SJSA1 (cell line): Measurements from ENCODE around the gene THOC2. TPM values are rescaled to one million over a fixed set of nuclear protein-coding genes. Genes with fewer than 3 reads are reported as not detected.
"Not testable (repeated sequence)": the region's sequence is repeated elsewhere in the genome, so short reads cannot be mapped to it uniquely, and the experiment has no call there.

Experiments used
- DNase-seq, 2 experiments: peaks; one replicate each; pipeline ENCODE4 v3.0.0-alpha.2; 2015 to 2020; ENCODE audit warnings: low spot score in 2 of 2, low read depth in 1 of 2
- H3K27ac ChIP-seq: fragments of 250-450 bp; sonication (Bioruptor Pico); 2 replicates; pipeline ENCODE4 v1.5.1; 2020; ENCODE audit warnings: mild to moderate bottlenecking, moderate library complexity
- H3K27me3 ChIP-seq: fragments of 250-450 bp; sonication (Bioruptor Pico); replicated peaks from 2 replicates; pipeline ENCODE4 v1.5.1; 2020; ENCODE audit warnings: mild to moderate bottlenecking, moderate library complexity
- H3K36me3 ChIP-seq: fragments of 250-450 bp; sonication (Bioruptor Pico); 2 replicates; pipeline ENCODE4 v1.5.1; 2020; ENCODE audit warnings: mild to moderate bottlenecking
- H3K4me1 ChIP-seq: fragments of 250-450 bp; sonication (Bioruptor Pico); replicated peaks from 2 replicates; pipeline ENCODE4 v1.6.1; 2021; ENCODE audit warnings: mild to moderate bottlenecking
- H3K4me3 ChIP-seq: fragments of 250-450 bp; sonication (Bioruptor Pico); 2 replicates; pipeline ENCODE4 v1.5.1; 2020; ENCODE audit warnings: mild to moderate bottlenecking
- H3K9me3 ChIP-seq: fragments of 250-450 bp; sonication (Bioruptor Pico); replicated peaks from 2 replicates; pipeline ENCODE4 v1.5.1; 2020; ENCODE audit warnings: mild to moderate bottlenecking
- total RNA-seq: library from RNA; depleted of rRNA; stranded (reverse); fragments of >200 nt; shearing (Covaris generic); gene quantifications from 2 replicates; pipeline ENCODE4 v1.2.3, GENCODE V29; 2014; rRNA removed

THOC2 gene, protein sequence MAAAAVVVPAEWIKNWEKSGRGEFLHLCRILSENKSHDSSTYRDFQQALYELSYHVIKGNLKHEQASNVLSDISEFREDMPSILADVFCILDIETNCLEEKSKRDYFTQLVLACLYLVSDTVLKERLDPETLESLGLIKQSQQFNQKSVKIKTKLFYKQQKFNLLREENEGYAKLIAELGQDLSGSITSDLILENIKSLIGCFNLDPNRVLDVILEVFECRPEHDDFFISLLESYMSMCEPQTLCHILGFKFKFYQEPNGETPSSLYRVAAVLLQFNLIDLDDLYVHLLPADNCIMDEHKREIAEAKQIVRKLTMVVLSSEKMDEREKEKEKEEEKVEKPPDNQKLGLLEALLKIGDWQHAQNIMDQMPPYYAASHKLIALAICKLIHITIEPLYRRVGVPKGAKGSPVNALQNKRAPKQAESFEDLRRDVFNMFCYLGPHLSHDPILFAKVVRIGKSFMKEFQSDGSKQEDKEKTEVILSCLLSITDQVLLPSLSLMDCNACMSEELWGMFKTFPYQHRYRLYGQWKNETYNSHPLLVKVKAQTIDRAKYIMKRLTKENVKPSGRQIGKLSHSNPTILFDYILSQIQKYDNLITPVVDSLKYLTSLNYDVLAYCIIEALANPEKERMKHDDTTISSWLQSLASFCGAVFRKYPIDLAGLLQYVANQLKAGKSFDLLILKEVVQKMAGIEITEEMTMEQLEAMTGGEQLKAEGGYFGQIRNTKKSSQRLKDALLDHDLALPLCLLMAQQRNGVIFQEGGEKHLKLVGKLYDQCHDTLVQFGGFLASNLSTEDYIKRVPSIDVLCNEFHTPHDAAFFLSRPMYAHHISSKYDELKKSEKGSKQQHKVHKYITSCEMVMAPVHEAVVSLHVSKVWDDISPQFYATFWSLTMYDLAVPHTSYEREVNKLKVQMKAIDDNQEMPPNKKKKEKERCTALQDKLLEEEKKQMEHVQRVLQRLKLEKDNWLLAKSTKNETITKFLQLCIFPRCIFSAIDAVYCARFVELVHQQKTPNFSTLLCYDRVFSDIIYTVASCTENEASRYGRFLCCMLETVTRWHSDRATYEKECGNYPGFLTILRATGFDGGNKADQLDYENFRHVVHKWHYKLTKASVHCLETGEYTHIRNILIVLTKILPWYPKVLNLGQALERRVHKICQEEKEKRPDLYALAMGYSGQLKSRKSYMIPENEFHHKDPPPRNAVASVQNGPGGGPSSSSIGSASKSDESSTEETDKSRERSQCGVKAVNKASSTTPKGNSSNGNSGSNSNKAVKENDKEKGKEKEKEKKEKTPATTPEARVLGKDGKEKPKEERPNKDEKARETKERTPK (N-terminal part only)
- 63.0 TPM in 2 replicates for total RNA-seq

DNA sequence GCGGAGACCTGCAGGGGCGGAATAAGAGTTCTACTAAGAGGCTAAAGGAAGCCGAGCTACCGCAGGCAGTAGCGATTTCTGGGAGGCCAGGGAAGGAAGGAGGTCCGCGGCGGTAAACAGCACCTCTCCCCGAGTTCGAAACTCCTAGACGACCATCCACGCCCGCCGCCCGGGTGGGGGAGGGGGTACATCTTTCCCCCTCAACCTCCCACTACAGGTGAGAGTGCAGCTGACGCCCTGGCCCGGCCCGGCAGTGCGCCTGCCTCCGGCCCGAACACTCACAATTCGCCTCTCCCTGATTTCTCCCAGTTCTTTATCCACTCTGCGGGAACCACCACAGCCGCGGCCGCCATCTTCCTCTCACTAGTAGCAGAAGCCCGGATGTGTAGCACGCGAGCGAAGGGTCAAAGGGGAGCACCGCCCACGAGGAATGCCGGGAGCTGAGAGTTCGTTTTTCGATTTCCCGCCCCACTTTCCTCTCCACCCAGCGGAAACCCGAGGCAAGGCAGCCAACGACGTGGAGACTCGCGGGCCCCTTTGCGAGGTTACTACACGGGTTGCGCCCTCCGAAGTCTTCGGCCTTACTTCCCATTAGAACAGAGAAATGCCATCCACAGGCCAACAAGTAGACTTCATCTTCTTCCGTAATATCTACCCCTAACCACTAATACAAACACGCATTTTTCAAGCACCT, at the start of gene THOC2:
THOC2 (minus strand) TSS at position 383 of the 694 bp plus-strand sequence; CDS start at position 353, 30 bp downstream.
- peak; percentile 79 to 88 for DNase-seq
- Histone ChIP-seq H3K27ac (peak within 1 kb of the TSS; percentile 66), H3K36me3 (peaks cover 4% of the 10 kb centered on the region; the same call in 1 of the 2 replicates), H3K9me3 (no peaks in the 10 kb centered on the region), H3K4me1 (peaks cover 8% of the 10 kb centered on the region), H3K27me3 (no peaks in the 10 kb centered on the region), H3K4me3 (peak within 1 kb of the TSS; percentile 84)

- not testable (repeated sequence) for H3K27ac ChIP-seq, H3K36me3 ChIP-seq, DNase-seq, H3K4me3 ChIP-seq, H3K4me1 ChIP-seq, H3K9me3 ChIP-seq, H3K27me3 ChIP-seq
Observed at GRCh38 chrX:123781786-123782185, 48.9 kb upstream of the THOC2 start.

DNA sequence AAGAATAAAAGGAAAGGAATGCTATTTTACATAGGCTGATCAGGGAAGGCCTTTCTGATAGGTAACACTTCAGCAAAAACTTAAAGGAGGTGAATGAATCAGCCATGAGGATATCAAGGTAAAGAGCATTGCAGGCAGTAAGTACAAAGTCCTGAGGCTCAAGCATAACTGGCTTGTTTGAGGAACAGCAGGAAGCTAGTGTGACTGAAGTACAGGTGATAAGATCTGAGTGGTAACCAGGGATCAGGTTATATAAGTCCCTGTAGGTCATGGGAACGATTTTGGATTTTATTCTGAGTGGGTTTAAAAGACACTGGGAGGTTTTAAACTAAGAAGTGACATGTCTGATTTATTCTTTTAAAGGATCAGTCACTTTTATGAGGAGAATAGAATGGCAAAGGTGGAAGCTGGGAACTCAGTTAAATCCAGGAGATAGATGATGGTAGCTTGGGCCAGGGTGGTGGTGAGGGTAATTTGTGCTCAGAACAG, 47.1 kb upstream of the THOC2 start:
- Histone ChIP-seq H3K9me3 (no peaks in the 10 kb centered on the region), H3K27ac (no peak overlapping the region), H3K36me3 (no peaks in the 10 kb centered on the region), H3K27me3 (no peaks in the 10 kb centered on the region), H3K4me3 (no peak overlapping the region), H3K4me1 (no peaks in the 10 kb centered on the region)
- DNase-seq = no peak

GRCh38 chrX:123773258-123773988, 40.6 kb upstream of the THOC2 start:
- no peaks in the 10 kb centered on the region for H3K4me1 ChIP-seq
- no peaks in the 10 kb centered on the region for H3K9me3 ChIP-seq
- DNase-seq = no peak
- H3K27ac ChIP-seq = no peak overlapping the region
- no peaks in the 10 kb centered on the region for H3K36me3 ChIP-seq
- no peaks in the 10 kb centered on the region for H3K27me3 ChIP-seq
- no peak overlapping the region for H3K4me3 ChIP-seq

DNA sequence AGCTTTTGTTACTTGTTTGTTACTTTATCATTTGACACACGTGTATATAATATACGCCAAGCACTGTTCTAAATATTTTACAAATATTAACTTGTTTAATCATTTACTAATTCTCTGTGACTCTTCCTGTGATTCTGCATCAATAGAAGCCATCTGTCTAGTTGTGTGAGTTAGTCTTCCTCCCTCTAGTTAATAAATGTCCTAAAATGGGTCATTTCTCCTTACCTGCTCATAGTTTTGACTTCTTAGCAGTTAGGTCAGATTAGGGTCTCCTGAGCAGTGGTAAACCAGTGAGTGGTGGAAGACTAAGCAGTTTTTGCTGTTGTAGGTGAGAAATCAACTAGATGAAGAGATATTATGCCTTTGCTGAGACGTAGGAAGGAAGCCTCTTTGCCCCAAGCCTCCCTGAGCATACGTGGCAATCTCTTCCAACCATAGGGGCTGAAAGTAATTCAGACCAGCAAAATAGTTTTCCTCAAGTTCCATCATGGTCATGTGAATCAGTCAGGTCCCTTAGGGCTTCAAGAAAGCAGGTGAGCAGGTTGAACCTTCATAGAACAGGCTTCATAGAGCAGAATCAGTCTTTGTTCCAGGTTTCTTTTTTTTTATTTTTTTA, 38.7 kb upstream of the THOC2 start:
- Histone ChIP-seq H3K27me3 (no peaks in the 10 kb centered on the region), H3K4me1 (no peaks in the 10 kb centered on the region), H3K9me3 (no peaks in the 10 kb centered on the region), H3K4me3 (no peak overlapping the region), H3K27ac (no peak overlapping the region), H3K36me3 (no peaks in the 10 kb centered on the region)
- no peak for DNase-seq

DNA sequence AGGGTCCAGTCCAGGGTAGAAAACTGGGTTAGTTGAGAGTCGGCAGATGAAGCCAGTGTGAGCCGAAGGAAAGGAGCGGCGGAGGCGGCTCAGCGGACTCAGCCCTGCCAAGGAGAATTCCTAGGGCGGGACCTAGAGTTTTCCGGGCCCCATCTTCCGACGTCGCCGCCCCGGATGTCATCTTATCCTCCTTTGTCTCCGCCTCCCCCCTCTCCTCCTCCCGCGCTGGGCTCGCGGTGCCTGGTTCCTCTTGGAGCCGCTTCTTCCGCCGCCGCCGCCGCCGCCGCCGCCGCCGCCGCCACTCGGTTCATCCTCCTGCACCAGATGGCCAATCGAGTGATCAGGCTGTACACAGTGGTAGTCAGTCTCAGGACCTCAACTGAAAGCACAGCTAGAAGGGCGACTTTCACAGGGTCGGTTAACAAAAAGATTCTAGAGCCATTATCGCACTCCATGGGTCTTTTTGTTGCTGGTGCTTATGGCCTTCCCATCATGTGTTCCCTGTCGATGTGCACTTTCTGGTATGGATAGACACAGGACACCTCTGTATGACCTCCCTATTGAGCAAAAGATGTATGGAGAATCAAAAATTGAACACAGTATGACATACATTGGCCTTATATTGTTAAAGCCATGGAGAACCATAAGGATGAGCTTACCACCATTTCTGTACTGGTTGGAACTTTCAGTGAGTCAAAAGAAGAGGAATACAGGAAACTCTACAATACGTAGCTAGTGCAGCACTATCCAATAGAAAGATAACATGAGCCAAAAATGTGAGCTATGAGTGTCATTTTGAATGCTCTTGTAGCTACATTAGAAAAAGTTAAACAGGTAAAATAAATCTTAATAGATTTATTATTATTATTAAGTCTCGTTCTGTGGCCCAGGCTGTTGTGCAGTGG, 32.4 kb upstream of the THOC2 start:
- Histone ChIP-seq H3K4me1 (peaks cover 3% of the 10 kb centered on the region; the same call in 1 of the 2 replicates), H3K27me3 (no peaks in the 10 kb centered on the region), H3K9me3 (no peaks in the 10 kb centered on the region), H3K27ac (no peak overlapping the region), H3K36me3 (no peaks in the 10 kb centered on the region), H3K4me3 (peak overlapping the region; percentile 22)
- DNase-seq = peak; percentile 69 to 86

DNA sequence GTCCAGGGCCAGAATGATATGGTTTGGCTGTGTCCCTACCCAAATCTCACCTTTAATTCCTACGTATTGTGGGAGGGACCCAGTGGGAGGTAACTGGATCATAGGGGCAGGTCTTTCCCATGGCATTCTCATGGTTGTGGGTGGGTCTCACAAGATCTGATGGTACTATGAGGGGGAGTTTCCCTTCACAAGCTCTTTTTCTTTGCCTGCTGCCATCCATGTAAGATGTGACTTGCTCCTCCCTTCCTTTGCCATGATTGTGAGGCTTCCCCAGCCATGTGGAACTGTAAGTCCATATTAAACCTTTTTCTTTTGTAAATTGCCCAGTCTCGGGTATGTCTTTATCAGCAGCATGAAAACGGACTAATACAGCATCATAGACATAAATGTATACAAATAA, 27.0 kb upstream of the THOC2 start:
- DNase-seq, H3K4me1 ChIP-seq, H3K9me3 ChIP-seq, H3K27ac ChIP-seq, H3K4me3 ChIP-seq, H3K36me3 ChIP-seq, H3K27me3 ChIP-seq: not testable (repeated sequence)

GRCh38 chrX:123757794-123758193, 24.9 kb upstream of the THOC2 start:
- not testable (repeated sequence) for H3K4me3 ChIP-seq, DNase-seq, H3K9me3 ChIP-seq, H3K27ac ChIP-seq, H3K4me1 ChIP-seq, H3K36me3 ChIP-seq, H3K27me3 ChIP-seq

DNA sequence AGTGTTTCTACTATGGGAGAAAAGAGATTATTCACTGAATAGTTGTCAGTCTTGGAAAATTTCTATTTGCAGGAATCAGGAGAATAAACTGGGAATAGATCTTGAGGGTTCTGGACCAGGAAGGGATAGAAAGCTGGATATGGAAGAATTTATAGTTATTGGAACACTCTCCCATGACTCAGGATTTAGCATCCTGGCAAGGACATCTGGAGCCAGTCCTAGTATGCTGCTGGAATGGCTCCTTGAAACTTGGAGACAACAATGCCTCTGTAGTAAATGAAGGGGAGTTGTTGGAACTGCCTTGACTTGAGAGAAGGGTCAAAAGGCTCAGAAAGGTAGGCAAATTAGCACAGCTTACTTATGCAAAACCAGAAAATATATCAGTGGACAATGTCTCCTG, 23.5 kb upstream of the THOC2 start:
- no peaks in the 10 kb centered on the region for H3K27me3 ChIP-seq
- no peaks in the 10 kb centered on the region for H3K36me3 ChIP-seq
- no peak for DNase-seq
- no peaks in the 10 kb centered on the region for H3K4me1 ChIP-seq
- H3K4me3 ChIP-seq = no peak overlapping the region
- H3K9me3 ChIP-seq = no peaks in the 10 kb centered on the region
- H3K27ac ChIP-seq = no peak overlapping the region

DNA sequence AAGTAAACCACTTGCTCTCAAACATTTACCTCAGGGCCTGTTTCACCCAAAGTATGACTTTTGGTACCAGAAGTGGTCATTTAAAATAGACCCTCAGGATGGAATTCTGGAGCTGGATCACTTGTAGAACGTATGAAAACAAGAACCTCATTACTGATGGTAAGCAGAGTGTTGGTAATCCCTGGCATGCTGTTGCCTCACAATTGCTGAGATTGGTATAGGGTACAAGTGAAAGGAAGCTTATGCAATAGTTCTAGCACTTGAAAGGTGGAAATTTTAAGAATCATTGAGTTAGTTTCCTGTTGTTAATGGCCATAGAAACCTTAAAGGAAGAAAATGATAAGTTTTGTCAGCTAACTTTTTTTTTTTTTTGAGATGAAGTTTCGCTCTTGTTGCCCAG, 22.3 kb upstream of the THOC2 start:
- Histone ChIP-seq H3K4me3 (no peak overlapping the region), H3K36me3 (no peaks in the 10 kb centered on the region), H3K27me3 (no peaks in the 10 kb centered on the region), H3K27ac (no peak overlapping the region), H3K4me1 (no peaks in the 10 kb centered on the region), H3K9me3 (no peaks in the 10 kb centered on the region)
- no peak for DNase-seq

GRCh38 chrX:123753656-123754350, 21.0 kb upstream of the THOC2 start:
- DNase-seq = no peak
- no peak overlapping the region for H3K27ac ChIP-seq
- no peaks in the 10 kb centered on the region for H3K9me3 ChIP-seq
- H3K4me3 ChIP-seq = no peak overlapping the region
- H3K27me3 ChIP-seq = no peaks in the 10 kb centered on the region
- H3K4me1 ChIP-seq = no peaks in the 10 kb centered on the region
- H3K36me3 ChIP-seq = no peaks in the 10 kb centered on the region
